NCI-H748 (cell line): Measurements from ENCODE around the gene EYA4.

Experiments
- DNase-seq: peaks from one replicate; lab custom pipeline; 2025; ENCODE audit not compliant: unreplicated experiment; lab: John Stamatoyannopoulos, UW

EYA4 gene

DNA sequence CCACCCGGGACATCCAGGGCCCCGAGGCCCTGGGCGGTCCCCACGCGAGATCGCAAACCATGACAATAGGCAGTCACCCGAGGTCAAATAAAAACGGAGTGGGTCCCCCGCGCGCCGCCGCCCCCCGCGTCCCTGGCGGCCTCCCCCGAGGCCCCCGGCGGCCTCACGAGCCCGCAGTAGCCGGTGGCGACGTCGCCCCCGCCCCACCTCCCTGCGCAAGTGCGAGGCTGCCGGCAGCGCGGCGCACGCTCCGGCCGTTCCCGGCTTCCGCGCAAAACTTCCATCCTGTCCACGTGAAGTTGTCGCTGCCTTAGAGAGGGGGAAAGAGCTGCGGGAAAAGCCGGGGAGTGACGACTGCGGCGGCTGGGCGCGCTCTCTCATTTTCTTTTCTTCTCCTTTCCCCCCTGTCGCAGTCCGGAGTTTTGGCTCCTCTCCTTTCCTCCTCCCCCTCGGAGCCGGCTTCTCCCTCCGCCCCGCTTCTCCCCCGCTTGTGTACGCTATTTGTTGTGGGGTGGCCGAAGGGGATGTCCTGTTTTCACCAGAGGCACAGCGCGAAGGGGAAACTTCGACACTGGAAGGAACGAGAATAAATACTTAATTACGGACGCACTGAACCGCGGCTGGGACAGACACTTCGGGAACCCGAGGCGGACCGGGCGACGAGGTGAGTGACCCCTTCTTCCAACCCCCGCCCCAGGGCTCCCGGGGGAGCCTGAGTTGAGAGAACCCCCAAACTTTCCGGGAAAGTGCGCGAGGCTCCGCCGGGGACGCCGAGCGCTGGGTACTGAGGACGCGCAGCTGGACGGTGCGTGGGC is at the start of gene EYA4:
EYA4 (plus strand) TSS at position 272 of the 815 bp plus-strand sequence. CDS start 33,424 bp downstream, outside the sequence.
- DNase-seq, result peak; percentile 76

DNA sequence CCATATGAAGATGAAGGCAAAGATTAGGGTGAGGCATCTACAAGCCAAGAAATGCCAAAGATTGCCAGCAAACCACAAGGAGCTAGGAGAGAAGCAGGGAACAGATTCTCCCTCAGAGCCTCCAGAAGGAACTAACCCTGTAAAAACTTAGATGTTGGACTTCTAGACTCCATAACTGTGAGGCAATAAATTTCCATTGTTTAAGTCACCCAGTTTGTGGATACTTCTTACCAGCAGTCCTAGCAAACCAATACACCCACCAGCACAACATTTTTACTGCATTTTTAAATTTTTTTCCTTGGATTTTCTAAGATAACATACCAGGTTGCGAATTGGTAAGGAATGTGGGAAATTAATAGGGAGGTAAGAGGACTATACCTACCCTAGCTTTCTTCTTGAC is 47.8 kb upstream of the EYA4 start:
- no peak for DNase-seq

- no peak for DNase-seq
These were observed 42.4 kb upstream of the EYA4 start for GRCh38 chr6:133198725-133199124.

- no peak for DNase-seq
These were observed 39.9 kb upstream of the EYA4 start for GRCh38 chr6:133201231-133201630.

DNA sequence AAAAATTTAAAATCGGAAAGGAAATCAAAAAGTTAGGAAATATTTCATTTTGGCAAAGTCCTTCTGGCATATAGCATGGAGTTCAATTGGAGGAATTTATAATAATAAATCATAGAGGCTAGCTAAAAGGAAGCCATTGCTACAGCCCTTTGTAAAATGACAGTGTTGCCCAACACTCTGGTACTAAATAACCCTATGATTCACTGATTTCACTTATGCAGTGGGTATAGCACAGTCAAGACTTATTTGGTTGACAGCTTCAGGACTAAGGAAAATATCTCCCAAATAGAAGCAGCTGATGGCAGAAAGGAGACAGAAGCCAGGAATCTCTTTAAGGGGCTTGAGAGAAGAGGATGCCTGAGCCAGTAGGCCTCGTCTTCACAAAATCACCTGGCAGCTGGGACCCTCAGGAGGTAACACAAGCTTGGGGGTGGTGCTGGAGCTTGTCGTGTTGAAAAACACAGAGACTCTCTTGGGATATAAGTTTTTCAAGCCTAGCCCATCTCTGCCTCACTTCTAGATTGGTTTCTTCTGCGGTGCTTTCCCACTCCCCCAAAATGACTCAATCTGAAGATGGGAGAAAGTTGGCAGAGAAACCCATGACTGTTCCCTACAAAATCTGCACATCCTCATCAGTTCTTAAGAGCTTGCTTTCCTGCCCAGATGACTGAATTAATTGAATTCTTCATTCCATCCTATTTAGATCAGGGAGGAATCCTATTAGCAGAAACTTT is 38.4 kb upstream of the EYA4 start:
- DNase-seq, result no peak

GRCh38 chr6:133203344-133203697 is 37.8 kb upstream of the EYA4 start:
- no peak for DNase-seq

GRCh38 chr6:133205304-133205703 is 35.9 kb upstream of the EYA4 start:
- no peak for DNase-seq

GRCh38 chr6:133206942-133207341 is 34.2 kb upstream of the EYA4 start:
- DNase-seq, result no peak

- DNase-seq, result no peak
These were observed 33.4 kb upstream of the EYA4 start for GRCh38 chr6:133207754-133208153.

DNA sequence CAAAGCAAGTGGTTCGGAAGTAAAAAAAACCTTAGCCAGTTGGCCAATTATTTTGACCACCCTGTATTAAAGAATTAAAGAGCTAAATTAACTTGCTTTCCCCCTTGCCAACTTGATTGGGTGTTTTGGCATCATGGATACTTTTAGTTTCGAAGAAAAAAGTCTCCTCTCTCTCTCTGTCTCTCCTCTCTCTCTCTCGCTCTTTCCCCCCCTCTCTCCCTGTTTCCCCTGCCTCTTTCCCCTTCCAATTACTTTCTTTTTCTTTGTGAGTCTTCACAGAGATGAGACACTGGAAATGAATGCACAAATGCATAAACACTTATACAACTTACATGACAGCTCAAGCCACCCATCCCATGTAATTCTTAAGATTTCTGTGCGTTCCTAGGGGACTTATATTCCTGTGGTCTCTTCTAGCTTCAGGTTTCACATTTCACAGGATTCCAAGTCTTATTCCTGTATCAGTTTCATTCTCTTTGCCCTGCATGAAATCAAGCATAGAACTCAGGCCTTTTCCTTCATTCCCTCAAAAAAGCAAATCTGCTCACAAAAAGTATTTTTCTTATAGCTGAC is 32.9 kb upstream of the EYA4 start:
- DNase-seq, result no peak

GRCh38 chr6:133214267-133214666 is 26.9 kb upstream of the EYA4 start:
- no peak for DNase-seq

GRCh38 chr6:133218852-133219251 is 22.3 kb upstream of the EYA4 start:
- DNase-seq, result no peak

GRCh38 chr6:133223452-133224029 is 17.6 kb upstream of the EYA4 start:
- DNase-seq, result no peak

- DNase-seq, result no peak
These were observed 15.6 kb upstream of the EYA4 start for GRCh38 chr6:133225560-133225959.

DNA sequence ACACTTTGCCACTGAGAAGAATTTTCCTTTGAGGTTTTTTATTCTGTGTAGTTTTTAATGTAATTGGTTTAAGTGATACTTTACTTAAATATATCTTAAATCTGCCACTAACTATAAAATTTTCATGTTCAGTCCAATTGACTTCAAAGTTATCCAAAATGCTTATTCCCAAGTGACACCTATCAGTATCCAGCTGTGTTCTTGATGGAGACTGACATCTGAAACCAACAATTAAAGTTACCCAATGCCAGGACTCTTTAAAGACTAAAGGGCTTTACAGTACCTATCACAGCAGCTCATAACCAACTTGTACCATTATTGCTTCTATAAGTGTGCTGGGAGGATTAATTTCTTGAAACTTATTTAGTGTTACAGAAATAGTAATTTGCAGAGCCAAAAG is 13.8 kb upstream of the EYA4 start:
- peak; percentile 35 for DNase-seq

- DNase-seq, result peak; percentile 20
These were observed 11.1 kb upstream of the EYA4 start for GRCh38 chr6:133230052-133230451.

GRCh38 chr6:133235221-133235620 is 5.9 kb upstream of the EYA4 start:
- no peak for DNase-seq

- DNase-seq, result no peak
These were observed 4.2 kb upstream of the EYA4 start for GRCh38 chr6:133236932-133237331.

DNA sequence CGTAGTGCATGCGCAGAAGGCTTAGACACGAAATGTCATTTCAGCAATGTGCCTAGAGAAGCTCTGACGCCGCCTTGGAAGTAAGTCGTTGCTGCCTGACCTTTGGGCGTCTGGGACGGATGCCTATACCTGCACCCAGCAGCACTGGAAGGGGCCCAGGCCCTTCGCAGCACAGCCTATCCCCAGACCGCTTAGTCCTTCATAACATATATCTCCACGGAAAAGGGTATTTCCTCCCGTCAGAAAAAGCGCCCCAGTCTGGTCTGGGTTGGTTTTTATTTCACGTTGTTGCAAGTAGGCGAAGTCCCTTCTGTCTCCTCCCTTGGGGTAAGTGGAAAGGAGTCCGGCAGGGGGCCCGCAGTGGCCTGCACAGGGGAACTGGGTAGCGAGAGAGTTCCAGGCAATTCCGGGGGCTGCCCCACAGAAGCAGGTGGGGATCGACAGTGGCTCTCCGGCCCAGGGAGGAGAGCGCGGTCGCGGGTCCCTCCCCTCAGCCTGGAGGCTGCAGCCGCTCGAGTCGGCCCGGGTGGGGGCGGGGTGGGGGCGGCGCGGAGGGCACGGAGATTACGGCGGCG is 559 bp upstream of the EYA4 start:
- peak; percentile 52 for DNase-seq

DNA sequence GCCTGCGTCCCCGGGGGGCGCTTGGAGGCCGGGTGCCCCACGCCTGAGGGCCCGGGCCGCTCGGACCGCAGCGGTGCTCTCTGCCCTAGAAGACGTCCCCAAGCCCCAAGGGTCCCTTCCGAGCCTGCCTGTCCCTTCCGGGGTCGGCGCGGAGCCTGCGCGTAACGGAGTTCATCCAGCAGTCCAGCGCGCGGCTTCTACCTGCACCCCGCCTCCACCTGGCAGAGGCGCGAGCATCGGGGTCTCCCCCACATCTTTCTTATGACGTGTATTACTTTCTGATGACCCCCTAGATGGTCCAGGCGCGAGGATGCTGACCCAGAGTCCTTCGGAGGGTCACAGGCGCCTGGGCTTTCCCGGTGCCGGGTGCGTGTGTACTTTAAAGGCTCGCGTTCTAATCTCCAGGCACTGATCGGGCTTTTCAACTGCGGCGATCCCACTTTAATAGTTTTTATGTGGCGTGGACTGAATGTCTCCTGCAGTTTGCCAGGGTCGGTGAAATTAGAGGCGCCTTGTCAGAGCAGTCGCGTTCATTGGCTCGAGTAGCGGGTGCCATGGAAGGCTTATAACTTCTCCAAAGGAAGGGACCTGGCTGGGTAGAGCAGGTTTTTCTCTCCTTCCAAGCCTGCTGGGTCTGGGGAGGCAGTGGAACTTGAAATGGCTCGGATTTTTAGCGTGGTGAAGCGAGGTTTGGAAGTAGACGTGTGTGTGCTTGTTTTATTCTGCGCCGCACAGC is 912 bp downstream of the EYA4 start:
- peak; percentile 57 for DNase-seq
